Sigmoid colon (tissue), 7 donors: Measurements from ENCODE around the gene KCNT1. TPM values are rescaled to one million over a fixed set of nuclear protein-coding genes. Genes with fewer than 3 reads are reported as not detected.

Source experiments
- DNase-seq: peaks from one replicate; pipeline ENCODE4 v3.0.0-alpha.2; 2019
- H3K27ac ChIP-seq, 4 donors: fragments of 200-600 bp; sonication (generic); one replicate each; pipeline ENCODE4 v1.5.1; 2016 to 2019; ENCODE audit warnings: mild to moderate bottlenecking in 1 of 4
- H3K27me3 ChIP-seq, 3 donors: fragments of 200-600 bp; sonication (generic); one replicate each; pipeline ENCODE4 v1.5.1; 2019; ENCODE audit warnings: mild to moderate bottlenecking in 1 of 3
- H3K36me3 ChIP-seq, 4 donors: fragments of 200-600 bp; sonication (generic); one replicate each; pipeline ENCODE4 v1.5.1; 2016 to 2019
- H3K4me1 ChIP-seq, 4 donors: fragments of 200-600 bp; sonication (generic); one replicate each; pipeline ENCODE4 v1.5.1; 2017 to 2019
- H3K4me3 ChIP-seq, 4 donors: fragments of 200-600 bp; sonication (generic); one replicate each; pipeline ENCODE4 v1.5.1; 2017 to 2019; ENCODE audit warnings: mild to moderate bottlenecking in 2 of 4, moderate library complexity in 1 of 4
- H3K9me3 ChIP-seq, 4 donors: fragments of 200-600 bp in 3 of 4; sonication (generic) in 3 of 4; one replicate each; pipeline versions ENCODE4 v1.5.1 to v1.6.1; 2013 to 2019
- EP300 ChIP-seq, 4 donors: sonication (generic); formaldehyde crosslinking; IDR thresholded peaks; one replicate each; pipeline ENCODE4 v1.6.1; 2017; ENCODE audit warnings: antibody characterized with exemption in 4 of 4
- POLR2A ChIP-seq, 2 donors: fragments of 450-650 bp; IDR thresholded peaks; one replicate each; pipeline ENCODE4 v1.6.1; 2016; ENCODE audit warnings: antibody characterized with exemption in 2 of 2, mild to moderate bottlenecking in 2 of 2, moderate library complexity in 2 of 2
- POLR2AphosphoS5 ChIP-seq, 4 donors: sonication (generic); formaldehyde crosslinking; IDR thresholded peaks; one replicate each; pipeline ENCODE4 v1.6.1; 2017; ENCODE audit warnings: antibody characterized with exemption in 4 of 4
- WGBS, 2 donors: extraction: QIAGEN DNeasy Blood & Tissue Kit; methylation state at CpG; one replicate each; pipeline ENCODE4 v1.1.7; 2013; 5-methylcytosine and 5-hydroxymethylcytosine counted together
- intact Hi-C: fragments of 100-400 bp; cut with DNase I; formaldehyde crosslinking; loops from one replicate; pipeline ENCODE4 v1.15.1; 2023
- polyA plus RNA-seq, 3 donors: library from polyadenylated mRNA; stranded (reverse); fragments of 200-250 nt; gene quantifications; one replicate each; pipeline ENCODE4 v1.2.3, GENCODE V29; 2013
- total RNA-seq, 4 donors: library from RNA; depleted of rRNA; stranded (reverse); fragments of >200 nt; gene quantifications; one replicate each; pipeline ENCODE4 v1.1.0, GENCODE V29; 2016
- TF ChIP-seq, protein P1 (sequence below), 4 experiments: fragments of 450-650 bp in 3 of 4; fragments of 200-600 bp in 1 of 4; IDR thresholded peaks; one replicate each; pipeline ENCODE4 v1.5.1; 2016 to 2019; ENCODE audit warnings: antibody characterized with exemption in 4 of 4, mild to moderate bottlenecking in 3 of 4, moderate library complexity in 2 of 4
- donor health status: healthy with polysubstance abuse.
- donor health status: Bipolar disorder and iron deficiency.
- donor health status: healthy.

The KCNT1 gene
- total and polyA plus RNA-seq, 7 donors: 0.23 to 0.95 (median 0.32) TPM; not detected in 3

DNA sequence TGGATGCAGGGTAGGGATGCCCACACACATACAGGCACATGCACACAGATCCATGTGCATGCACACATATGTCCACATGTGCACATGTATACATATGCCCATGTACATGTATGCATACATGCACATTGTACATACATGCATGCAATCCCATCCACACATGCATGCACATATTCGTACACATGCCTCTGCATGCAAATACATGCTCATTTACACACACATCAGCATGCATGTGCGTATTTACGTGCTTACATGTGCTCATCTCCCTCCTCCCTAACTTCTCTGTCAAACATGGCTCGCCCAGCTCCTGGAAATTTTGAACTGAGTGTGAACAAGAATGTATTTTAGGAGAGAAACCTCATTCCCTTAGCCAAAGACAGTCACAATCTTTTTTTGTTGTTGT, 6.2 kb downstream of the KCNT1 start:
- Histone ChIP-seq H3K9me3 (no peaks in the 10 kb centered on the region), H3K4me3 (no peak overlapping the region), H3K4me1 (no peaks in the 10 kb centered on the region), H3K27ac (no peak overlapping the region), H3K27me3 (peaks cover 7 to 63% (median 51%) of the 10 kb centered on the region in 3 donors), H3K36me3 (no peaks in the 10 kb centered on the region)
- DNase-seq: no peak
- intact Hi-C loops: no loop called here
- no peak for TF ChIP-seq EP300 (IDR thresholded peaks at IDR 0.05)
- no peak for TF ChIP-seq POLR2A (IDR thresholded peaks at IDR 0.05)
- TF ChIP-seq POLR2AphosphoS5 (IDR thresholded peaks at IDR 0.05): no peak
- TF ChIP-seq, protein P1, sequence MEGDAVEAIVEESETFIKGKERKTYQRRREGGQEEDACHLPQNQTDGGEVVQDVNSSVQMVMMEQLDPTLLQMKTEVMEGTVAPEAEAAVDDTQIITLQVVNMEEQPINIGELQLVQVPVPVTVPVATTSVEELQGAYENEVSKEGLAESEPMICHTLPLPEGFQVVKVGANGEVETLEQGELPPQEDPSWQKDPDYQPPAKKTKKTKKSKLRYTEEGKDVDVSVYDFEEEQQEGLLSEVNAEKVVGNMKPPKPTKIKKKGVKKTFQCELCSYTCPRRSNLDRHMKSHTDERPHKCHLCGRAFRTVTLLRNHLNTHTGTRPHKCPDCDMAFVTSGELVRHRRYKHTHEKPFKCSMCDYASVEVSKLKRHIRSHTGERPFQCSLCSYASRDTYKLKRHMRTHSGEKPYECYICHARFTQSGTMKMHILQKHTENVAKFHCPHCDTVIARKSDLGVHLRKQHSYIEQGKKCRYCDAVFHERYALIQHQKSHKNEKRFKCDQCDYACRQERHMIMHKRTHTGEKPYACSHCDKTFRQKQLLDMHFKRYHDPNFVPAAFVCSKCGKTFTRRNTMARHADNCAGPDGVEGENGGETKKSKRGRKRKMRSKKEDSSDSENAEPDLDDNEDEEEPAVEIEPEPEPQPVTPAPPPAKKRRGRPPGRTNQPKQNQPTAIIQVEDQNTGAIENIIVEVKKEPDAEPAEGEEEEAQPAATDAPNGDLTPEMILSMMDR (IDR thresholded peaks at IDR 0.05): no peak
- 73 to 82% methylated on average over 4 of the region's 4 CpGs for WGBS, 2 donors

- intact Hi-C loops: no loop called here
- H3K27ac ChIP-seq: no peak overlapping the region
- H3K9me3 ChIP-seq: no peaks in the 10 kb centered on the region
- H3K4me1 ChIP-seq: no peaks in the 10 kb centered on the region
- H3K27me3 ChIP-seq: peaks cover 0 to 61% (median 48%) of the 10 kb centered on the region in 3 donors
- DNase-seq: no peak
- H3K4me3 ChIP-seq: no peak overlapping the region
- WGBS, 2 donors: 66 to 76% methylated on average over 12 of the region's 12 CpGs
- no peak for TF ChIP-seq POLR2AphosphoS5 (IDR thresholded peaks at IDR 0.05)
- no peaks in the 10 kb centered on the region for H3K36me3 ChIP-seq
Observed at GRCh38 chr9:135711391-135711790, 9.4 kb downstream of the KCNT1 start.

DNA sequence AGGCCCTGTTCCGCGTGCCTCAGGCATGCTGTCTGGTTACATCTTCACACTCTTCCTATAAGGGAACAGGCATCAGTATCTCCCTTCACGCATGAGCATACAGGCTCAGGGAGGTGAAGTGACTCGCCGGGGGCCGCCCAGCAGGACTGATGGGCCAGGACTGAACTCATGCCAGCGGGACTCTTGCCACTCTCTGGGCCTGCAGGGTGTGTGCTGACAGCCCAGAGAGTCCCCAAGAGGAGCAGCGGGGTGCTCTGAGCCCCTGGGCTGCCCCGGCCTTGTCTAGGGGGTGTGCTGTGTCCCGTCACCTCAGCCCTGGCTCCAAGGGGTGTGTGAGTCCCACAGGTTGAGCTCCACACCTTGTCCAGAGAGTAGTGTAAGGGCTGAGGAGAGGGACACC, 9.9 kb downstream of the KCNT1 start:
- intact Hi-C loops: no loop called here
- WGBS, 2 donors: 78 to 79% methylated on average over 10 of the region's 10 CpGs
- H3K27me3 ChIP-seq: peaks cover 0 to 61% (median 48%) of the 10 kb centered on the region in 3 donors

DNA sequence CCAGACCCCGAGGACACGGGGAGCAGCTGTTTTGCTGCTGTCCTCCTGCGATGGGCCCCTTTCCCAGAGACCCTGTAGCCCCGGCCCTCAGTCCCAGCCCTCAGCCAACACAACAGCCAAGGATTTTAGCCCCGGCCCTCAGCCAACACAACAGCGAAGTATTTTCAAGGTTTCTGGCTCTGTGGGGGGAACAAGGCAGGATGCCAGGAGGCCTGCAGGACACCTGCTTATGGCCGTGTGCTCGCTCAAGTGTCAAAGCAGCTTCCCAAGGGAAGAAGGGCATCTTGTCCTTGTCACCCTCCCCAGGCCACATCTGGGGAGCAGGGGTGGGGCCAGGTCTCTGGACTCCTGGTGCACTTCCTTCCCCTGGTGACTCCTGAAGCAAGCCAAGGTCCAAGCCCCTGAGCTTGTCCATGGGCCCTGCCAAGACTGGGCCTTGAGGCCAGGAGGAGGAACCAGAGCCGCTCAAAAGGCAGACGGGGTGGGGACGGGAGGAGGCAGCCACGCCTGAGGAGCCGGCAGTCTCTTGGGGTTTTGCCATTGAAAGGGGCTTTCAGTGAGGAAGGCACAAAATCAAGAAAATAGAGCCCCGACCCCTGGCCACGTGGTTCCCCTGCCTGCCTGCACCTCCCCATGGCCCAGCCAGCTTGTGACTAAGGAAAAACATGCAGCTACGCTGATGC, 10.8 kb downstream of the KCNT1 start:
- Histone ChIP-seq H3K4me3 (no peak overlapping the region), H3K9me3 (no peaks in the 10 kb centered on the region), H3K36me3 (no peaks in the 10 kb centered on the region), H3K4me1 (no peaks in the 10 kb centered on the region), H3K27ac (no peak overlapping the region), H3K27me3 (peaks cover 0 to 63% (median 50%) of the 10 kb centered on the region in 3 donors)
- TF ChIP-seq POLR2A (IDR thresholded peaks at IDR 0.05): no peak
- TF ChIP-seq, protein P1 (IDR thresholded peaks at IDR 0.05): no peak
- no peak for TF ChIP-seq EP300 (IDR thresholded peaks at IDR 0.05)
- no peak for TF ChIP-seq POLR2AphosphoS5 (IDR thresholded peaks at IDR 0.05)
- intact Hi-C loops: no loop called here
- 42 to 51% methylated on average over 16 of the region's 16 CpGs for WGBS, 2 donors
- no peak for DNase-seq

More for the DNA sequence above, 9.9 kb downstream of the KCNT1 start:
- no peak for DNase-seq
- Histone ChIP-seq H3K4me3 (no peak overlapping the region), H3K36me3 (no peaks in the 10 kb centered on the region), H3K4me1 (no peaks in the 10 kb centered on the region), H3K27ac (no peak overlapping the region), H3K9me3 (no peaks in the 10 kb centered on the region)
- TF ChIP-seq POLR2AphosphoS5 (IDR thresholded peaks at IDR 0.05): no peak
- TF ChIP-seq, protein P1 (IDR thresholded peaks at IDR 0.05): no peak
- TF ChIP-seq EP300 (IDR thresholded peaks at IDR 0.05): no peak
- no peak for TF ChIP-seq POLR2A (IDR thresholded peaks at IDR 0.05)

GRCh38 chr9:135714242-135715055, 12.5 kb downstream of the KCNT1 start:
- intact Hi-C loops: no loop called here
- WGBS, 2 donors: 4 to 18% methylated on average over 103 of the region's 103 CpGs
- no peak for DNase-seq
- H3K36me3 ChIP-seq: no peaks in the 10 kb centered on the region
- H3K27ac ChIP-seq: no peak overlapping the region
- no peaks in the 10 kb centered on the region for H3K9me3 ChIP-seq
- H3K4me3 ChIP-seq: no peak overlapping the region
- peaks cover 0 to 80% (median 63%) of the 10 kb centered on the region in 3 donors for H3K27me3 ChIP-seq
- H3K4me1 ChIP-seq: no peaks in the 10 kb centered on the region
- TF ChIP-seq POLR2A (IDR thresholded peaks at IDR 0.05) (no peak), EP300 (IDR thresholded peaks at IDR 0.05) (no peak), POLR2AphosphoS5 (IDR thresholded peaks at IDR 0.05) (no peak)
- TF ChIP-seq, protein P1 (IDR thresholded peaks at IDR 0.05): no peak
